GM18907 (cell line): ENCODE data around the gene APEH.

Experiments used
- ATAC-seq: cut with Tn5 transposase; IDR thresholded peaks from one replicate; pipeline ENCODE4 v1.9.1; 2021; ENCODE audit warnings: mild to moderate bottlenecking, moderate library complexity; ENCODE audit not compliant: unreplicated experiment

APEH gene

GRCh38 chr3:49711489-49711888, 37.3 kb downstream of the APEH start:
- ATAC-seq = no peak

DNA sequence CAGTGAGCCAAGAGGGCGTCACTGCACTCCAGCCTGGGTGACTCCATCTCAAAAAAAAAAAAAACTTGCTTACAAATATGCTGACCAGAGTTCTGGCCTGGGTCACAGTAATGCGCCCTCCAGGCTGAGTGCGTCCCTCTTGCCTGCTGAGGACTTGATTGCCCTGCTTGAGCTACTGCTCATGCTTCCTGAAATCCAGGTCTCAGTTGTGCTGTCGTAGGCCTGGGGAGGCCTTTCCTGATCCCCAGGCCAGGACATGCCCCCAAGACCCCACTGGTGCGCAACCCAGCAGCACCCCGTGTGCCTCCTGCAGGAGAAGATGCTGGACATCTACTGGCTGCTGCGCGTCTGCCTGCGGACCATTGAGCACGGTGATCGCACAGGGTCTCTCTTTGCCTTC, 38.0 kb downstream of the APEH start:
- ATAC-seq = no peak

DNA sequence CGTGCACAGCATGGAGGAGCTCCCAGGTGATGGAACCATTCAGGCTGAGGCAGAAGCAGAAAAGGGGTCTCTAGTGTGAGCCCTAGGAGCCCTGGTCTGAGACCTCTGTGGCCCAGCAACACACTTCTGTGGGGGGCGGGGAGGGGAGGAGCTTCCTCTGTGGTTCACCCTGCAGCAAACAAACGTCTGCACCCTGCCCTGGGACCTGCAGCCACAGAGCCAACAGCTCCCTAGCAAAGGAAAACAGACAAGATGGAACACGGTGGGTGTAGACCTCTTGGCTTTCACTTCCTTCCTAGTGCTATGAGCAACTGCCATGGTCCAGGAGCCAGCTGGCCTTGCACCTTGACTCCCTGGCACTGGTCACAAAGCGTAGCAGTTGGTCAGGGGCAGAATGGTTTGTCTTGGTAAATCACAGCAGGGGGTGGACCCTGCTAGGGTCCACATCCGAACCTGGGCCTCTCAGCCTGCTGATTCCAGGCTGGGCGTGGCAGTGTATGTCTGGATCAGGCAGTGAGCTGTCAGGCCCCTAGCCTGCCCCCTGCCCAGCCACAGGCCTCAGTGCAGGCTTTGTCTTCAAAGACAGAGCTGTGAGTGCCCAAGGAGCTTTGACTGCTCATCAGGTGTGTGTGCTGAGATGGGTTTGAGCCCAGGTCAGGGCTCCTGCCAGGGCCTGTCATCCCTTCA, 38.6 kb downstream of the APEH start:
- ATAC-seq = no peak

DNA sequence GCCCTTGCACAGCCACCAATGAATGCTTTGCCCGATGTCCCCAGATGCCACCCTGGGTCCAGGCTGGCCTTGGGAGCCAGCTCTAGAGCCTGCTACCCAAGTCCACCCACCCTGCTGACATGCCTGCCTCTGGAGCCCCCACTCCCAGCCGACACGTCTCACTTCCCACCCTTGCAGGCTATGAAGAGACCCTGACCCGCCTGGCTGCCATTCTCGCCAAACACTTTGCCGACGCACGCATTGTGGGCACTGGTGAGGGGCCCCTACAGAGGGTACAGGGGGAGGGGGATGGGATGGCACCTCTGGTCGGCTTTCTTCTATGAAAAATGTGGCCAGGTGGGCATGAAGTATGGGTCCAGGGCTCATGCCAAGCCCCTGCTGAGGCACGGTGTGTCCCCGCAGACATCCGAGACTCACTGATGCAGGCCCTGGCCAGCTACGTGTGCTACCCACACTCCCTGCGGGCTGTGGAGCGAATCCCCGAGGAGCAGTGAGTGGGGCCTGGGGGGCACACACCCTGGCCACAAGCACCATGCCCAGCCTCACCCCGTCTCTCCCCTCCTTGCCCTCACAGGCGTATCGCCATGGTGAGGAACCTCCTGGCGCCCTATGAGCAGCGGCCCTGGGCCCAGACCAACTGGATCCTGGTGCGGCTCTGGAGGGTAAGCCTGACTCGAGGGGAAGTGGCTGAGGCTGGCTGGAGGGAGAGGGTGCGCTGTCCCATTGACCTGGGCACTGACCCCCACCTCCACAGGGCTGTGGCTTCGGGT, 39.4 kb downstream of the APEH start:
- no peak for ATAC-seq

DNA sequence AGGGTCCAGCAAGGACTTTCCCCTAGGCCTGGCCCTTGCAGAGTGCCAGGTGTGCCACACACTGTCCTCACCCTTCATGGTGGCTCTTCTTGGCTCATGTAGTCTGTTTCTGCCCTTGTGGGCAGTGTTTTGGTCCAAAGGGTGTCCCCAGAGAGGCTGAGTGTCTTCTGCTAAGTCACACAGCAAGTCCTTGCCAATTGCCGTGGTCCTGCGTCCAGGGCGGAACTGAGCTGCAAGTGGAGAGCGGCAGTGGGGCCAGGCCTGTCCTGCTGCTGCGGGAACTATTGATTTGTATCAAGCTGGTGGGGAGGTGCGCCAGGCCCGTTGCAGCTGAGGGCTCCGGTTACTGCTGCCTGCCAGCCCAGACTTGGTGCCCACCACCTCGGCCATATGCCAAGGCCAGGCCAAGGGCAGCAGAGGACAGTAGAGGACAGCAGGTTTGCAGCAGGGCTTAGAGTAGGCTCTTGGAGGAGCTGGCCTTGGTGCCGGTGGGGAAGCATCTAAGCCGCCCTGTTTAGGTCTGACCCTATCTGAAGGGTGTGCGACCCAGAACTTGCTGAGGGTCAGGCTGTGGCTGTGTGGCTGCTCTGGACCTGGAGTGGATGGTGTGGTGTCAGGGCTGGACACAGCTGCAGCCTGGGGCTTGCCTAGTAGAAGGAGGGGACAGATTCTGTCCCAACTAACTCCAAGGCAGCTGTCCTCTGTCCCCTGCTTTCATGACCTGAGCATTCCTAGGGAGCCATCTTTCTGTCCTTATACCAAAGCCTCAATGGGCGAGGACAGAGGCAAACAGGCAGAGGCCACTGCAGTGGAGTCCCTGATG, 40.8 kb downstream of the APEH start:
- ATAC-seq = no peak

GRCh38 chr3:49715611-49716121, 41.5 kb downstream of the APEH start:
- no peak for ATAC-seq

DNA sequence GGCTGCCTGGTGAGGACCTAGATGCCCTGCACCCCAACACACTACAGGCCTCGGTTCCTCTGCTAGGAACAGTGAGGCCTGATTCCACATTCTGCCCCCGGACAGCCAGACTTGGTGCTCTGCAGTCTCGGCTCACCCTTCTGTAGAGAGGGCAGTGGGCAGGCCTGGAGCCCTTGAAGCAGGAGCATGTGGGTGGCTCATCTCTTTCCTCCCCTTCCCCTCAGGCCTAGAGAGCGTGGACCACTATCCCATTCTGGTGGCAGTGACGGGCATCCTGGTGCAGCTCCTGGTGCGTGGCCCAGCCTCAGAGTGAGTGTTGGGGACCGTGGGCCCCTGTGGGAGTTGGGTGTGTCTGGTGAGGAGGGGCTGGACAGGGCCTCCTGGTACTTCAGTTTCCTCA, 42.0 kb downstream of the APEH start:
- no peak for ATAC-seq

DNA sequence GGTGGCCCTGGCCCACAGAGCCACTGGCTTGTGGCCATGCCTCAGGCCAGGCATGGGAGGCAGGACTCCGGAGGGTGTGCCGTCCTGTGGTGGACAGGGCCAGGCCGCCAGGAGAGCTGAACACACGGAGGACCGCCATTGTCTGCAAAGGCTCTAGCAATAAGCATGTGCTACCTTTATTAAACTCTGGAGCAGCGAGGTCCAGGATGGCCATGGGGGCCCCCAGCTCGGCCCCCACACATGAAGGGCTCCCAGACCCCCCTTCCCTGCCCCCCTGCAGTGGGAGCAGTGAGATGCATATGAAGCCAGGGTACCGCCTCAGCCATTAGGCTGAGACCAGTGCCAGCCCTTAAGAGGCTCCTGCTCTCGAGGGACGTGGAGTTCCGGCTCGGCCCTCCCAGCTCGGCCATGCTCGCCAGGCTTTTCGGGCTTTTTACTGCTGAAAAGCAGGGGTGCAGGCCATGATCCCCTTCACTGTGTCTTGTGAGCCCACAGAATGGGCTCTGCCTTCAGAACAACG, 42.6 kb downstream of the APEH start:
- ATAC-seq = no peak

GRCh38 chr3:49717211-49717958, 43.2 kb downstream of the APEH start:
- ATAC-seq = no peak

GRCh38 chr3:49717959-49718857, 44.1 kb downstream of the APEH start:
- ATAC-seq = no peak

DNA sequence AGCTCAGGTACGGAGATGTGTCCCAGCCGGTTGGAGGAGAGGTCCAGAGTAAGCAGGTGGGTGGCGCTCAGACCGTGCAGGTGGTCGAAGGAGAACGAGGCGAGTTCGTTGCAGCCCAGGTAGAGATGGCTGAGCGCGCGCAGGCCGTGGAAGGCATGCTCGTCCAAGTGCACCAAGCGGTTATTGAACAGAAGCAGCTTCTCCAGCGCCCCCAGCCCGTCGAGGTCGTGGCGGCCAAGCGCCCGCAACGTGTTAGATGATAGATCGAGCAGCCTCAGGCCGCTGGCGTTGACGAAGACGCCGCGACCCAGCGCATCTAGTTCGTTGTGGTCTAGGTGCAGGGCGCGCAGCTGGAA, 44.7 kb downstream of the APEH start:
- ATAC-seq = no peak

DNA sequence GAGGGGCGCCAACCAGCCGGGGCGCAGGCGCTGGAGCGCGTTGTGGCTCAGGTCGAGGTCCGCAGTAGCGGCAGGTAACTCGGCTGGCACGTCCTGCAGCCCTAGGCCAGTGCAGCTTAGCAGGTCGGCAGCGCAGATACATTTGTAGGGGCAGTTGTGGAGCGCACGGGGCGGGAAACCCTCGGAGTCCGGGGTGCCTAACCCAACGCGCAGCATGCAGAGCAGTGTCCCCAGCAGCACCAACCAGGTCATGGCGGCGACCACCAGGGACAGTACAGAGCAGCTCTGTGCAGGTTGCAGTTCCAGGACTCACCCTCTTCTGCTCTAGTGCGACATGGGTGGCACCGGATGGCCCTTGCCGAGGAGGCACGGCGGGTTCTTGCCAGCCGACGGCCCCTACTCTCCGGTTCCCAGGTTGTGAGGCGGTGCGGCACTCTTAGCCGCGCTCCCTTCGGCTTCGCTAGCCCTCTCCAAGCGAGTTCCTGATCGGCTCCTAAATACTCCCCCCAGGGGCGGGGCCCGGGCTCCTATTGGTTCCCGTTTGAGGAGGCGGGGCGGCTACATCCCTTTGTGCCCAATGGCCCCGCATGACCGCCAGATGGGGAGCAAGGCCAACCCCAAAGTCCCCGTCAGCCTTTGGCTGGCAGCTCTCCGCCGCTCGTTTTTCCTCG, 45.2 kb downstream of the APEH start, which contains the start of gene AMIGO3:
Gene AMIGO3, minus strand, starts transcription at position 471 of the 671 bp plus-strand sequence. Its CDS starts 219 bp downstream, at position 252.
- ATAC-seq = peak; percentile 52

GRCh38 chr3:49720855-49721595, 46.9 kb downstream of the APEH start:
- no peak for ATAC-seq

- no peak for ATAC-seq
These were observed 47.4 kb downstream of the APEH start for GRCh38 chr3:49721596-49721895.

GRCh38 chr3:49721896-49722781, 48.0 kb downstream of the APEH start:
- no peak for ATAC-seq

DNA sequence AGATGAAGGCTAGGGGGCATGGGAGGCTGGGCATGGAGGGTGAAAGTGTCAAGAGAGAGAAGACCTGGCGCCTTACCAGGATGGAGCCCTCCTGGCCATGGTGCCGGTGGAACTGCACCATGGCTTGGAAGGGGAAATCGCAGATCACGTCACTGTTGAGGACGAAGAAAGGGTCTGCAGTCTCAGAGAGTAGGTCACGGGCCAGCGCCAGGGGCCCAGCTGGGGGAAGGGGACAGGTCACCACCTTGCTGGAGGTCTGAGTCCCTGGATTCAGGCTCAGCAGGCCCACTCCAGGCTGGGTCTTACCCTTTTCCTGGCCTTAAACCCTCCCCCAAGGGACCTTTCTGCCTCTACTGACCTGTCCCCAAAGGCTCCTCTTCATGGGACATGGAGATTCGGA, 48.7 kb downstream of the APEH start:
- ATAC-seq = no peak

GRCh38 chr3:49723296-49723627, 49.1 kb downstream of the APEH start:
- no peak for ATAC-seq
